HL-60 (cell line): Measurements from ENCODE around the gene EXOC4.

Source experiments
- DNase-seq, 2 experiments: peaks; one replicate each; pipeline ENCODE4 v3.0.0-alpha.2; 2010 to 2020; ENCODE audit warnings: low read depth in 1 of 2, low spot score in 1 of 2
- H3K27ac ChIP-seq: fragments of 250-450 bp; sonication (Bioruptor Pico); replicated peaks from 2 replicates; pipeline ENCODE4 v1.5.1; 2020; ENCODE audit warnings: mild to moderate bottlenecking, moderate library complexity
- H3K27me3 ChIP-seq: fragments of 250-450 bp; sonication (Bioruptor Pico); 2 replicates; pipeline ENCODE4 v1.5.1; 2021; ENCODE audit warnings: mild to moderate bottlenecking, moderate library complexity; ENCODE audit not compliant: insufficient read depth, poor library complexity, severe bottlenecking
- H3K4me3 ChIP-seq: replicated peaks from 2 replicates; pipeline ENCODE4 v1.5.1; 2011; ENCODE audit warnings: mild to moderate bottlenecking, control low read depth, low read length; ENCODE audit not compliant: insufficient read depth
- GABPA ChIP-seq: IDR thresholded peaks from 2 replicates; pipeline ENCODE4 v1.6.1; 2012; ENCODE audit warnings: low read depth
- POLR2AphosphoS5 ChIP-seq: IDR thresholded peaks from 2 replicates; pipeline ENCODE4 v1.6.1; 2012; ENCODE audit warnings: low read depth
- REST ChIP-seq: IDR thresholded peaks from 2 replicates; pipeline ENCODE4 v1.6.1; 2012; ENCODE audit warnings: low read depth; ENCODE audit not compliant: insufficient replicate concordance
- SPI1 ChIP-seq: IDR thresholded peaks from 2 replicates; pipeline ENCODE4 v1.6.1; 2012; ENCODE audit warnings: low read depth, mild to moderate bottlenecking, borderline replicate concordance
- TF ChIP-seq, protein P1 (sequence below): IDR thresholded peaks from one replicate; pipeline ENCODE4 v1.5.1; 2011; ENCODE audit warnings: low read length, control low read depth, inconsistent platforms; ENCODE audit not compliant: insufficient read depth

The EXOC4 gene

DNA sequence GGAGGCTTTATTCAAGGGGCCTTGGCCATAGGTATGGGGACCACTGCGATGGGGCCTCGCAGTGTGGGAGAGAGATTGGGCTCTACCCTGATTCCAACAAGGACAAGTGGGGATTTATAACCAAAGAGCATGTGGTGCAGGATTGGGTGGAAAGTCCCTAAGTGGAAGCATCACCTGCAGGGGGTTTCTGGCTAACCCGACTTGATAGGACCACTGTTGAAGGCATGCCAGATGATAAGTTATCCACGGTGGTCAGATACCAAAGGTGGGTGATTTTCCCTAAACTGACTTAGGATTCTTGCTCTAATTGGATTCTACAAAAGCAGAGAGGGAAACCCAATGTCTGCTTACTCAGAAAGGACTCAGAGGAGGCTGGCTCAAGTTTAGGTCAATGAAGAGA, 444.7 kb downstream of the EXOC4 start:
- no peak overlapping the region for H3K4me3 ChIP-seq
- TF ChIP-seq SPI1 = no peak
- TF ChIP-seq REST = no peak
- TF ChIP-seq, protein P1, sequence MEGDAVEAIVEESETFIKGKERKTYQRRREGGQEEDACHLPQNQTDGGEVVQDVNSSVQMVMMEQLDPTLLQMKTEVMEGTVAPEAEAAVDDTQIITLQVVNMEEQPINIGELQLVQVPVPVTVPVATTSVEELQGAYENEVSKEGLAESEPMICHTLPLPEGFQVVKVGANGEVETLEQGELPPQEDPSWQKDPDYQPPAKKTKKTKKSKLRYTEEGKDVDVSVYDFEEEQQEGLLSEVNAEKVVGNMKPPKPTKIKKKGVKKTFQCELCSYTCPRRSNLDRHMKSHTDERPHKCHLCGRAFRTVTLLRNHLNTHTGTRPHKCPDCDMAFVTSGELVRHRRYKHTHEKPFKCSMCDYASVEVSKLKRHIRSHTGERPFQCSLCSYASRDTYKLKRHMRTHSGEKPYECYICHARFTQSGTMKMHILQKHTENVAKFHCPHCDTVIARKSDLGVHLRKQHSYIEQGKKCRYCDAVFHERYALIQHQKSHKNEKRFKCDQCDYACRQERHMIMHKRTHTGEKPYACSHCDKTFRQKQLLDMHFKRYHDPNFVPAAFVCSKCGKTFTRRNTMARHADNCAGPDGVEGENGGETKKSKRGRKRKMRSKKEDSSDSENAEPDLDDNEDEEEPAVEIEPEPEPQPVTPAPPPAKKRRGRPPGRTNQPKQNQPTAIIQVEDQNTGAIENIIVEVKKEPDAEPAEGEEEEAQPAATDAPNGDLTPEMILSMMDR = no peak
- no peak for TF ChIP-seq GABPA
- TF ChIP-seq POLR2AphosphoS5 = no peak
- no peak overlapping the region for H3K27ac ChIP-seq
- no peak for DNase-seq
- no peaks in the 10 kb centered on the region for H3K27me3 ChIP-seq

DNA sequence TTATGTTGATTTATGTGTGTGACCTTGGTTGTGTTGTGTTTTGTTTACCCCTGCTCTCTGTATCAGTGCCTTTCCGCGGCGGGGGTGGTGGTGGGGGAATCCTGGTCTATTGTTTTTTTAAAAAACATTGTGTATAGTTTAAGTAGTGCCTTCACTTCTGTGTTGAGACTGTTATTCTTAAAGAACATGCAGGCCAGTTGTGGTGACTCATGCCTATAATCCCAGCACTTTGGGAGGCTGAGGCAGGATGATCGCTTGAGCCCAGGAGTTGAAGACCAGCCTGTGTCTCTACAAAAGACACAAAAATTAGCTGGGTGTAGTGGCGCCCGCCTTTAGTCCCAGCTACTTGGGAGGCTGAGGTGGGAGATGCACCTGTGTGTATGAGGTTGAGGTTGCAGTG, 445.2 kb downstream of the EXOC4 start:
- Histone ChIP-seq H3K4me3 (no peak overlapping the region), H3K27ac (no peak overlapping the region), H3K27me3 (no peaks in the 10 kb centered on the region)
- no peak for DNase-seq
- TF ChIP-seq, protein P1 = no peak
- no peak for TF ChIP-seq REST
- TF ChIP-seq POLR2AphosphoS5 = no peak
- no peak for TF ChIP-seq GABPA
- no peak for TF ChIP-seq SPI1

DNA sequence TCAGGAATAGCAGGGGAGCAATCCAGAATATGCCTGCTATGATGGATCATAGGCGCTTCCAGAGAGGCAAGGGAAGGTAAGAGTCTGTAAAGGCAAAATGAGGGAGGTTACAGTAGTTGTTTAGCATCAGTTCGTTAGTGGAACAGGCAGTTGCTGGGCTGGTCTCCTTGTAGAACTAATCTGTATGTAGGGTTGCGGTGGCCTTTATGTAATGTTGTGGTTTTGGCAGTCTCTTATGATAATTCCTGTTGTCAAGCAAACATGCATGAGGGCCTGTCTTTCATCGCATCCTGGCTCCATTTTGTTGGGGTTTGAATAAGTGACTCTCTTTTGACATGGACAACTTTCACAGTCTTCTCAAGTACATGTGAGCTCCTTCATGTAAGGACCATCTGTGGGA, 446.5 kb downstream of the EXOC4 start:
- Histone ChIP-seq H3K4me3 (no peak overlapping the region), H3K27ac (peak overlapping the region; percentile 43), H3K27me3 (no peaks in the 10 kb centered on the region)
- TF ChIP-seq POLR2AphosphoS5 (no peak), REST (no peak), SPI1 (no peak), GABPA (no peak)
- TF ChIP-seq, protein P1 = no peak
- peak in 1 of 2 experiments; percentile 73 for DNase-seq
